OCI-LY7 (cell line): Measurements from ENCODE around the gene ARIH2. TPM values are rescaled to one million over a fixed set of nuclear protein-coding genes. Genes with fewer than 3 reads are reported as not detected.
A peak's percentile ranks its signal among the peaks of the same experiment; 100 is the strongest.

Experiments
- BruUV-seq: library from RNA; stranded (reverse); fragments of 400-500 nt; replicated peaks from 2 replicates; lab custom pipeline; 2021; lab: Mats Ljungman, UMichigan
- CTCF ChIA-PET: fragments of 300-600 bp; sonication (Branson Sonifier 250); formaldehyde crosslinking; loops from one replicate; lab custom pipeline; 2022; ENCODE audit warnings: antibody characterized with exemption; ENCODE audit not compliant: unreplicated experiment; lab: Charles Lee
- POLR2A ChIA-PET: fragments of 300-600 bp; sonication (Branson Sonifier 250); formaldehyde crosslinking; loops from one replicate; lab custom pipeline; 2022; ENCODE audit warnings: antibody characterized with exemption; lab: Charles Lee
- DNase-seq: peaks from one replicate; pipeline ENCODE4 v3.0.0-alpha.2; 2015; ENCODE audit warnings: low spot score
- H2AFZ ChIP-seq: fragments of 200-600 bp; sonication (generic), shearing (Covaris generic); 2 replicates; pipeline ENCODE4 v1.6.1; 2014; ENCODE audit warnings: mild to moderate bottlenecking, antibody characterized with exemption, low read length, moderate library complexity
- H3K27ac ChIP-seq: fragments of 200-600 bp; sonication (generic); 2 replicates; pipeline ENCODE4 v1.5.1; 2014; ENCODE audit warnings: mixed run types, low read depth, mild to moderate bottlenecking, moderate library complexity, low read length, inconsistent platforms; ENCODE audit not compliant: poor library complexity, severe bottlenecking
- H3K36me3 ChIP-seq: fragments of 200-600 bp; sonication (generic); 2 replicates; pipeline ENCODE4 v1.6.1; 2014; ENCODE audit warnings: mild to moderate bottlenecking, antibody characterized with exemption, low read length, moderate library complexity, mixed read lengths; ENCODE audit not compliant: insufficient read depth
- H3K4me1 ChIP-seq: fragments of 200-600 bp; sonication (generic); 2 replicates; pipeline ENCODE4 v1.5.1; 2014; ENCODE audit warnings: mild to moderate bottlenecking, low read length; ENCODE audit not compliant: insufficient read depth, poor library complexity, severe bottlenecking
- H3K4me2 ChIP-seq: fragments of 200-600 bp; sonication (generic); 2 replicates; pipeline ENCODE4 v1.6.1; 2014; ENCODE audit warnings: mild to moderate bottlenecking, low read length
- H3K4me3 ChIP-seq: fragments of 200-600 bp; sonication (generic); 2 replicates; pipeline ENCODE4 v1.5.1; 2014; ENCODE audit warnings: mild to moderate bottlenecking, low read depth, low read length; ENCODE audit not compliant: poor library complexity, severe bottlenecking
- H3K79me2 ChIP-seq: fragments of 200-600 bp; sonication (generic); 2 replicates; pipeline ENCODE4 v1.6.1; 2016; ENCODE audit warnings: low read depth, mild to moderate bottlenecking, low read length, moderate library complexity, mixed read lengths; ENCODE audit not compliant: insufficient read depth
- H3K9me2 ChIP-seq: fragments of 200-600 bp; sonication (generic); 2 replicates; pipeline ENCODE4 v1.6.1; 2016; ENCODE audit warnings: mild to moderate bottlenecking, low read length, mixed read lengths; ENCODE audit not compliant: insufficient read depth
- H3K9me3 ChIP-seq: fragments of 200-600 bp; sonication (generic); 2 replicates; pipeline ENCODE4 v1.6.1; 2014; ENCODE audit warnings: mild to moderate bottlenecking, mixed run types, low read length, mixed read lengths
- H4K20me1 ChIP-seq: fragments of 200-600 bp; sonication (generic); 2 replicates; pipeline ENCODE4 v1.6.1; 2014; ENCODE audit warnings: mild to moderate bottlenecking, antibody characterized with exemption, low read length, moderate library complexity, mixed read lengths; ENCODE audit not compliant: insufficient read depth
- CTCF ChIP-seq: fragments of 200-600 bp; sonication (generic); conservative IDR thresholded peaks from 2 replicates; pipeline ENCODE4 v1.5.1; 2014; ENCODE audit warnings: mild to moderate bottlenecking, antibody characterized with exemption, low read length, moderate library complexity, mixed read lengths
- EZH2phosphoT487 ChIP-seq: fragments of 200-600 bp; sonication (generic); IDR thresholded peaks from 2 replicates; pipeline ENCODE4 v1.6.1; 2018; ENCODE audit warnings: low read depth, borderline replicate concordance, mild to moderate bottlenecking, mixed run types, antibody characterized with exemption, low read length, moderate library complexity, mixed read lengths
- intact Hi-C: fragments of 100-400 bp; cut with micrococcal nuclease; formaldehyde crosslinking; loops from one replicate; pipeline ENCODE4 v1.10.0; 2022; ENCODE audit not compliant: unreplicated experiment
- total RNA-seq, 2 experiments: library from RNA; depleted of rRNA in 1 of 2; stranded (reverse); fragments of >200 nt in 1 of 2; shearing (Covaris generic) in 1 of 2; gene quantifications; 2 replicates each; pipeline ENCODE4 v1.2.3, GENCODE V29; 2014 to 2022

Gene ARIH2
- total RNA-seq, 2 experiments from 2014 or later = 124 to 131 TPM

GRCh38 chr3:48985831-48986376, 67.3 kb downstream of the ARIH2 start:
- H3K79me2 ChIP-seq = no peaks in the 10 kb centered on the region; the same call in 1 of the 2 replicates
- H4K20me1 ChIP-seq = no peaks in the 10 kb centered on the region
- intact Hi-C loops = no loop called here
- H3K4me1 ChIP-seq = peaks cover 16% of the 10 kb centered on the region
- peaks cover 51% of the 10 kb centered on the region for H3K36me3 ChIP-seq
- H3K4me3 ChIP-seq = no peak overlapping the region
- POLR2A ChIA-PET = no interaction called here
- H3K9me3 ChIP-seq = no peaks in the 10 kb centered on the region
- no peak overlapping the region for H3K27ac ChIP-seq
- no peak for DNase-seq
- CTCF ChIA-PET = no interaction called here
- H3K4me2 ChIP-seq = no peak overlapping the region
- TF ChIP-seq CTCF (no peak), EZH2phosphoT487 (no peak)
- BruUV-seq = no TSS peak
- no peaks in the 10 kb centered on the region for H3K9me2 ChIP-seq
- no peak overlapping the region for H2AFZ ChIP-seq

GRCh38 chr3:48989126-48989795, 70.6 kb downstream of the ARIH2 start:
- no peak for TF ChIP-seq EZH2phosphoT487
- TF ChIP-seq CTCF = no peak
- Histone ChIP-seq H4K20me1 (no peaks in the 10 kb centered on the region), H3K27ac (peak overlapping the region; percentile 46), H3K9me3 (no peaks in the 10 kb centered on the region), H3K36me3 (peaks cover 17% of the 10 kb centered on the region; the same call in 1 of the 2 replicates), H3K4me3 (peak overlapping the region; percentile 84), H3K4me1 (peaks cover 27% of the 10 kb centered on the region), H3K9me2 (no peaks in the 10 kb centered on the region), H2AFZ (peak overlapping the region; percentile 83), H3K4me2 (peak overlapping the region; percentile 97), H3K79me2 (no peaks in the 10 kb centered on the region; the same call in 1 of the 2 replicates)
- ChIA-PET CTCF (interaction anchor here (0.6 to 1.4 kb wide), 3 partner anchors 18 to 357 kb away, joined by 3 to 7 read pairs (median 3); partner anchors contain the start of gene WDR6), POLR2A (interaction anchor here (0.6 to 2.9 kb wide), 6 partner anchors 18 to 40 kb away, joined by 3 to 15 read pairs (median 6); partner anchors contain the start of genes NDUFAF3 and WDR6)
- peak; percentile 24 for DNase-seq
- TSS peak; percentile 56 for BruUV-seq
- intact Hi-C loops = loop anchor here (2.0 kb wide), 1 partner anchor 32 kb away; no protein-coding TSS in a partner anchor
